Measurements from ENCODE around the gene RPS6KA5.
A peak's percentile ranks its signal among the peaks of the same experiment; 100 is the strongest.

Gene RPS6KA5

DNA sequence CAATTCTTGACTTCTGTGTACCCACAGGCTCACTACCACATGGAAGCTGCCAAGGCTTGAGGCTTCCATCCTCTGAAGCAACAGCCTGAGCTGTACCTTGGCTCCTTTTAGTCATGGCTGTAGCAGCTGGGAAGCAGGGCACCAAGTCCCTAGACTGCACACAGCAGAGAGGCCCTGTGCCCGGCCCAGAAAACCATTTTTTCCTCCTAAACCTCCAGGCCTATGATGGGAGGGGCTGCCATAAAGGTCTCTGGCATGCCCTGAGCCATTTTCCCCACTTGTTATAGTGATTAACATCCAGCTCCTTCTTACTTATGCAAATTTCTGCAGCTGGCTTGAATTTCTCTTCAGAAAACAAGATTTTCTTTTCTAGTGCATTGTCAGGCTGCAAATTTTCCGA is 121.8 kb downstream of the RPS6KA5 start:
- DNase-seq (ENCODE audit: low spot score), result no peak

GRCh38 chr14:90936757-90937440 is 123.5 kb downstream of the RPS6KA5 start:
- no peak for DNase-seq (ENCODE audit: low spot score)

DNA sequence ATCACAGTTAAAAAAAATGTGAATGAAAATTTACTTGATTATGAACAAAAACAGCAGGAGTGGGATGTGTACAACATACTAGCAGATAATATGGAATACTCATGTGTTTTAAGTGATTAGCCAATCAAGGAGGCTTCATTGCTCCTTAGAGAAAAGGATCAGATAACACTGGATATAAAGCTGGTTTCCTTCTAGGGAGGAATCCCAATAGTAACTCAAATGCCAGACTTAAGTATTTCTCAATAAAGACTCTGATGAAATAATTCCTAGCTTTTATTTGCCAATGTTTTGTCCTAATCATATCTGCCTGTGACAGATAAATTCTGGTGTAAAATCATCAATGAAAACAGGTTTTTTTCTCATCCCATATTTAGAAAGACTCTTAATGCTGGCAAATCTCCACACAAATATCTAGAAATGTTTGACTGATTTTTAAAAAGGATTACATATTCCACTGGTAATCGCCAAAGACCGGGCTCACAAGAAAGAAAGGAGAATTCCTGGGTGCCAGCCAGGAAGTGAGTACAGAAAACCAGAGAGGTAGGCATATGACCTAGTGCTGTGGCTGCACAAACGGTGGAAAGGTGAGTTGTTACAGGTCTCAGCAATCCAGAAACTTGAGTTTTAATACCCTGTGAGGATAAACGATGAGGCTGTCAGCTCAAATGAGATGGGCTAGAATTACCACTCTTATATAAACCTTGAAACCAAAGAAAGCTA is 135.7 kb downstream of the RPS6KA5 start:
- DNase-seq (ENCODE audit: low spot score), result no peak

- DNase-seq (ENCODE audit: low spot score), result no peak
Observed at GRCh38 chr14:90922141-90922540, 138.3 kb downstream of the RPS6KA5 start.

DNA sequence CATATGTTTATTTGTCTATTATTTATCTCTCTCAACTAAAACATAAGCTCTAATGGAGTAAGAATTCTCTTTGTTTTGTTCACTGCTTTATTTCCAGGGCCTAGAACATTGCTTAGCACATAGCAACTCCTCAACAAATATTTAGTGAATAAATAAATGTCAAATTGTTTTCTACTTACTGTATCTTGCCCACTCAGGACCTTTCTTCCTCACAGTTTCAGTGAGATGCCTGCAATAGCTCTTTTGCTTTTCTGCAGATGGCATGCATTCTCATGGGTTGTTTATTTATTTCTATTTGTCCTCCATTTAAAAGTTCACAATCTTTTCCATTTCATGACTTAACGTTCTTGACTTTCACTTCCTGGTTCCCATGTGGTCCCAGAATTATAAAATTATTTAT is 149.3 kb downstream of the RPS6KA5 start:
- DNase-seq (ENCODE audit: low spot score), result no peak

- DNase-seq (ENCODE audit: low spot score), result no peak
Observed at GRCh38 chr14:90907178-90907577, 153.3 kb downstream of the RPS6KA5 start.

DNA sequence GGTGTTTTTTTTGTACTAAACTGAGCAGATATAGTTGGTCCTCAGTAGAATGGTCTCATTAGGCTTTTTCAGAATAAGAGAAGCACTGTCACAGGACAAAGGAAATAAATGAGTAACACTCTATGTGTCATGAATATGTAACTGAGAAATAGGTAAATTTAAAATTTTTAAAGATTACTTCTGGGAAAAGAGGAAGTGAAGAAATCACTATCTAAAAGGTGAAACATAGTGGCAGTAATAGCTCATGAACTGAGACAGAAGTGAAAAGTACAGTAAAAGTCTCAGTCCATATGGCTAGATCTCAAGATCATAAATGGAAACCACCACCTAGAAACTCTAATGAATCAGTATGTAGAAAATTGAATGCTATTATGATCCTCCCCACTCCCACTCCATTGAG is 154.9 kb downstream of the RPS6KA5 start:
- DNase-seq (ENCODE audit: low spot score), result no peak

- peak; percentile 28 for DNase-seq (ENCODE audit: low spot score)
Observed at GRCh38 chr14:90903101-90903500, 157.3 kb downstream of the RPS6KA5 start.

- DNase-seq (ENCODE audit: low spot score), result no peak
Observed at GRCh38 chr14:90900476-90901083, 159.9 kb downstream of the RPS6KA5 start.

DNA sequence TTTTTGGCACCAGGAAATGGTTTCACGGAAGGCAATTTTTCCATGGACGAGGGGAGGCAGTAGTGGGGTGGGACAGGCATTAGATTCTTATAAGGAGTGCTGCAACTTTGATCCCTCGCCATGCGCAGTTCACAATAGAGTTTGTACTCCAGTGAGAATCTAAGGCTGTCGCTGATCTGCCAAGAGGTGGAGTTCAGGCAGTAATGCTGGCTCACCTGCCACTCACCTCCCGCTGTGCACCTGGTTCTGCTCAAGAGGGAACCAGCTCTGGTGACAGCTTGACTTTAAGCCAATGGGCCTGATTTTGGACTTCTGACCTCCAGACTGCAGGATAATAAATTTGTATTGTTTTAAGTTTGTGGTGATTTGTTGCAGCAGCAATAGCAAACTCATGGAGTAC is 163.4 kb downstream of the RPS6KA5 start:
- DNase-seq (ENCODE audit: low spot score), result no peak

DNA sequence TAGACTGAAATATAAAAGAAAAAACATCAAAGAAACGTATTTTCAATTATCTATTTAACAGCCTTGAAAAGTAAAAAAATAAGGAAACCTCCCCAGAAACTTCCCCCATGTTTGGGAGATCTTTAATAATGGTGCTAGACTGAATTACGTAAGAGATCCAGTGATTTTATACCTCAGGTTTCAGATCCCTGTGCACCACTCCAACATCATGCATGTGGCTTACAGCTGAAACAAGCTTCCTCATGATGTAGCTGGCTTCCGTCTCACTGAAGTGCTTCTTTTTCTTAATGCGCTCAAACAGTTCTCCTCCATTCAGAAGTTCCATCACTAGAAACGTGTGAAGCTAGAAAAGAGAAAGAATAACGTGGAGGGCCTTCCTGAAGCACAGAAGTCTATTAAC is 166.2 kb downstream of the RPS6KA5 start:
- no peak for DNase-seq (ENCODE audit: low spot score)

DNA sequence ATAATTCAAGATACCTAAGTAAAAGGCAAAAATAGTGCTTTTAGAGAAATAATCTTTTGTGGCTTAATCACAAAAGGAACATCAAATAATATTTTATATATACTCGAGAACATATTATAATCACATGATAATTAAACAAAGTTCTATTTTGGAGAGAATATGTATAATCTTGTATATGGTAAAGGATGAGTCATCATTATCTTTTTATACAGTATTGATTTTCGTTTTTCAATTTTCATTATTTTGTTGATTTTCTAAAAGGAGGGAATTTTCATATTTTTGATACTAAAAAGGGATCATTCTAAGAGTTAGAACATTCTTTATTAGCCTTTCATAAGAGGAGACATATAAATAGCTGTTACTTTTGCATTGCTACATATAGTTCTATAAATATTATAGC is 166.9 kb downstream of the RPS6KA5 start:
- no peak for DNase-seq (ENCODE audit: low spot score)

- no peak for DNase-seq (ENCODE audit: low spot score)
Observed at GRCh38 chr14:90892970-90893369, 167.5 kb downstream of the RPS6KA5 start.

- DNase-seq (ENCODE audit: low spot score), result no peak
Observed at GRCh38 chr14:90891326-90891725, 169.1 kb downstream of the RPS6KA5 start.

GRCh38 chr14:90890322-90891020 is 170.0 kb downstream of the RPS6KA5 start:
- no peak for DNase-seq (ENCODE audit: low spot score)

- DNase-seq (ENCODE audit: low spot score), result no peak
Observed at GRCh38 chr14:90886297-90886815, 174.1 kb downstream of the RPS6KA5 start.

DNA sequence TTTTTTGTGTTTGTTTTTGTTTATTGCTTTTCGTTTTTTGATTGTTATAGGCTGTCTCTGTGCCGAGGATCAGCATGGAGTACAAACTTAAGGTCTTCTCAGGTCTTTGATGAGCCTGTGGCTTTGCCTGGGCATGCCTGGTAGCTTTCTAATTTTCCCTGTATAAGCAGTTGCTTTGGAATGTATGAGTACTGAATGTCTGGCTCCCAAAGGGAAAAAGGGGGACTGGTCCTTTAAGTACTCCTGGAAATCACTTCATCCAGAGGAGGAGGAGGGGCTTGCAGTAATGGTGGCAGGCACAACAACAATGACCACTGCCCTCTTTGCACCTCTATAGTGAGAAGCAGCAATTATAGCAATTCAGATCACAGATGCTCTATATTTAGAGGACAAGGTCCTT is 176.7 kb downstream of the RPS6KA5 start:
- DNase-seq (ENCODE audit: low spot score), result no peak

DNA sequence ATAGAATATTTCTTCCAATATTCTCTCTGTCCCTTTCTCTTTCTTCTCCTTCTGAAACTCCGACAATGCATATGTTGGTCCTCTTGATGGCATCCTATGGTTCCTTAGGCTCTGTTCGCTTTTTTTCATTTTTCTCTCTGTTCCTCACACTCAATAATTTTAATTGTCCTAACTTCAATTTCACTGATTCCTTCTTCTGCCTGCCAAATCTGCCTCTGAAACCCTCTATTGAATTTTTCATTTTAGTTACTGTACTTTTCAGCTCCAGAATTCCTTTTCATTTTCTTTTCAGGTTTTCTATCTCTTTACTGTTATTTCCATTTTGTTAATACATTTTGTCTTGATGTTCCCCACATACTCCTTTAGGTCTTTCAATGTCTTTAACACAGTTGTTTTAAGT is 177.2 kb downstream of the RPS6KA5 start:
- no peak for DNase-seq (ENCODE audit: low spot score)

- DNase-seq (ENCODE audit: low spot score), result no peak
Observed at GRCh38 chr14:90880282-90880681, 180.2 kb downstream of the RPS6KA5 start.

DNA sequence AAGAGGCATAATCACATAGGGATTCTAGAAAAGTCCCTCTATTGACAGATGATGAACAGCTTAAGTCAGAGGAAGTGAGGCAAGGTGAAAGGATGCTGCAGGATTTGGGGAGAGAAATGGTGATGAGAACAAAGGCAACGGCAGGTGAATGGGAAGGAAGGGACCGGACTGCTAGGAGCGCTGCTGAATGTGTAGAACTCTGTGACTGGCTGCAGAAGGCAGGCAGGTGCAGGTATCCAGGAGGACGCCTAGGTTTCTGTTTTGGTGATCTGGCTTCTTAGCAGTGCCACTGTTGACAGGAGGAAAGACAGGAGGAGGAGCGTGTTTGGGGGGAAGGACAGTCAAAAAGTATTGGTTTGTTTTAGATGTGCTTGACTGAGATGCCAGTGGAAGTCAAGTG is 185.8 kb downstream of the RPS6KA5 start:
- DNase-seq (ENCODE audit: low spot score), result no peak

DNA sequence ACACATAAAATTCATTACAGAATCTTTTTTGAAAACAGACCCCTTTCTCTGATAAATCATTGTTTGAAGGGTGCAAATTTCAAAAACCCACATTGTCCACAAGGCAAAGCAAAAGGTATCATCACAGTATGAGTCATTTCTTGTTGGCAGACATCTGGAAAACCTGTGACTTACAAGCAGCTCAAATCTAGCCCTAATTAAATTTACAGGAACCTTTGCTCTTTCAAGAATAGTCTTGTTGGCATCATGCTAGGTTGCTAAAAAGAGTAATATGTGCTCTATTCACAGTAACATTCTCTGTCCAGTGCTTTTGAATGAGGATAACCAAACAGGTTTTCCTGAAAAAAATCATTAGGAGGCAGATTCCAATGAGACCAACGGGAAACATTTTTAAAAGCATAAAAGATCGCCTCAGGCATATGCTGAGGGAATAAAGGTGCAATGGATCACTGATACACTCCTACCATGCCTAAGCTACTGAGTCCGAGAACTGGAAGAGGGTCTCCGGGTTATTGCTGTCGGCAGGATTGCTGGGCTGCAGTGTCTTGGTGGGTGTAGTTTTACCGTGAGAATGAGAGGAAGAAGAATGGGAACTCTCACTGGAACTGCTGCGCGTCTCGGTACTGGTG is 188.7 kb downstream of the RPS6KA5 start:
- DNase-seq (ENCODE audit: low spot score), result no peak

DNA sequence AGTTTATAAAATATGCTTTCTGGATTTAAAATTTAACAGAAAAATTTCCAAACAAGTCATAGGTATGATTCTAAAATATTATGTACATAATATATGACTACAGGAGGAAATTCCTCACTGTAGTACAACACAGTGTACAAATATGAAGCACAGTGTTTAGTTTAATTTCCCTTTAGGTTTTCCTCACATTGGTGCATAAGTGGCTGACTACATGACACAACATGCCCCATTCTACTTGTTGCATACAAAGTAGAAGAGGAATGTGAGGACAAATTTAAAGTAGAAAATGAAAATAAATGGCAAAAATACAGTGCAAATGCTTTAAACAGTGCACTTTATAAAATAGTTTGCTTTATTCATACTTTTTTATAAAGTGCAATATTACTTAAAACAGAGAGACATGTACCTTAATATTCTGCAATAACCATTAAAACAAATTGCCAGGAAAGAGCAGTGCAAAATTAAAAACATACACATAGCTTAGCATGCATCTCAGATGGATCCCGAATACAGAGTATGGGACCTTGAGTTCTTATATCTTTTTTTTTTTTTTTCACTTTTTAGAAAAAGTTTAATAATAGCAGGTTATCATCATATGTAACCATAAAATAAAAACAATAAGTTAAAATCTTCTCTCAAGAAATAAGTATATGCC is 189.4 kb downstream of the RPS6KA5 start:
- DNase-seq (ENCODE audit: low spot score), result no peak
